ENCODE results near the gene BHMT2.
A peak's percentile ranks its signal among the peaks of the same experiment; 100 is the strongest.

The BHMT2 gene, protein sequence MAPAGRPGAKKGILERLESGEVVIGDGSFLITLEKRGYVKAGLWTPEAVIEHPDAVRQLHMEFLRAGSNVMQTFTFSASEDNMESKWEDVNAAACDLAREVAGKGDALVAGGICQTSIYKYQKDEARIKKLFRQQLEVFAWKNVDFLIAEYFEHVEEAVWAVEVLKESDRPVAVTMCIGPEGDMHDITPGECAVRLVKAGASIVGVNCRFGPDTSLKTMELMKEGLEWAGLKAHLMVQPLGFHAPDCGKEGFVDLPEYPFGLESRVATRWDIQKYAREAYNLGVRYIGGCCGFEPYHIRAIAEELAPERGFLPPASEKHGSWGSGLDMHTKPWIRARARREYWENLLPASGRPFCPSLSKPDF

GRCh38 chr5:79069488-79070349, at the start of gene BHMT2, which contains the start of gene DMGDH:
TSS of gene BHMT2 (plus strand) at chr5:79069767. CDS start at chr5:79069783, 16 bp downstream.
TSS of gene DMGDH (minus strand) at chr5:79069674. CDS start at chr5:79069620, 54 bp downstream.
- no peak within 1 kb of the TSS for H3K4me3 Mint-ChIP-seq
- peak within 1 kb of the TSS; percentile 55 for H3K27ac Mint-ChIP-seq
- peaks cover 4% of the 10 kb centered on the region for H3K36me3 Mint-ChIP-seq (ENCODE audit: low read depth)
- no peak for TF ChIP-seq CTCF (IDR thresholded peaks at IDR 0.05)
- H3K4me1 Mint-ChIP-seq: no peaks in the 10 kb centered on the region
- DNase-seq: no peak
- H3K27me3 Mint-ChIP-seq (ENCODE audit: low read depth, poor library complexity): peaks cover 4% of the 10 kb centered on the region
- peaks cover 21% of the 10 kb centered on the region for H3K9me3 Mint-ChIP-seq

DNA sequence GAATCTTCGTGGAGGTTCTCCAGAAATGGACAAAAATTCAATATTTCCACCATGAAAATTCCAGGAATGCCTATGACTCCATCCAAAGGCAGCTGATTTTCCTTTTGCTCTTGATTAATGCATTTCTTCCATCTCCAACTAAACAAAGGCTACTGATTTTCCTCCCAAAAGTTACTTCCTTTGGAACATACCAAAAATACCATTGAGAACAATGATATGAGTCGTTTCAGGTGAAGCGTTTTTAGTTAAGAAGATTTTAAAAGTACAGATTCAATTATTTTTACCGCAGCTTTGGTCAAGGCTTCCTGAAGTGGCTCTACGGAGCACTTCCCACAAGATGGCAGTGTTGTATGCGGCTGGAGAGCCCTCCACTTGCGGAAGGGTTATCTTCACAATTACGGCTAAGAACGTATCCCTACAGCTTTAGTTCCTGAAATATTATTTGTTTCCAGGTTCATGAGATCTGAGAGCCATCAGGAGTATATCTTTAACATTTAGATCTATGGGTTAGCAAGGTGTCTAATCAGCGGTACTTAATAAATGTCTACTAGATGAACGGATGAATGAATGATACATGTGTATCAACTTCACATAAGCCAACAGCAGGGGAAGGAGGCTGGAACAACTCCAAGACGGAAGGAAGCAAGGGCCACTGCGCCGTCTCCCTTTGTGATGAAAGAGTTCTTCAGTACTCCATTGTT, 48.6 kb upstream of the BHMT2 start:
- Mint-ChIP-seq H3K9me3 (no peaks in the 10 kb centered on the region), H3K36me3 (ENCODE audit: low read depth) (no peaks in the 10 kb centered on the region), H3K27me3 (ENCODE audit: low read depth, poor library complexity) (peaks cover 44% of the 10 kb centered on the region), H3K4me3 (peak overlapping the region; percentile 8), H3K27ac (no peak overlapping the region), H3K4me1 (peaks cover 16% of the 10 kb centered on the region)
- DNase-seq: peak; percentile 63
- peak; percentile 81 for TF ChIP-seq CTCF (IDR thresholded peaks at IDR 0.05)

DNA sequence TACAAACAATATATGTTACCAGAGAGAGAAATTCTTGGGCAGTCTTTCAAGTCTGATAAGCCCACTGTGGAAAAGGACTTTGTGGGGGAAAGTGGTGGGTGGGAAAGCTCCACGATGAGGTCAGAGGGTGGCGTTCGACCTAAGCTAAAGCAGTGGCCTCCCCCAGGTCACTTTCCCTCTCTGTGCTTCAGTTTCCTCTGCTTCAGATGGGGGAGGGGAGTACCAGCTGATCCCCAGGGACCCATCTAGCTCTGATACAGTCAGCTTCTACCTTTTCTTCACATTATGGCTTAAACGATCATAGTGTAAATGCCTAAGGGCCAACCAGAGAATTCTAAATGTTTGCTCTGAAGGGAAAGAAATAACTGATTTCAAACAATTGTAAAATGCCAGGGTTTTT, 47.8 kb upstream of the BHMT2 start:
- Mint-ChIP-seq H3K9me3 (no peaks in the 10 kb centered on the region), H3K27me3 (ENCODE audit: low read depth, poor library complexity) (peaks cover 40% of the 10 kb centered on the region), H3K4me3 (no peak overlapping the region), H3K36me3 (ENCODE audit: low read depth) (no peaks in the 10 kb centered on the region), H3K27ac (no peak overlapping the region), H3K4me1 (peaks cover 16% of the 10 kb centered on the region)
- peak; percentile 23 for DNase-seq
- TF ChIP-seq CTCF (IDR thresholded peaks at IDR 0.05): no peak

DNA sequence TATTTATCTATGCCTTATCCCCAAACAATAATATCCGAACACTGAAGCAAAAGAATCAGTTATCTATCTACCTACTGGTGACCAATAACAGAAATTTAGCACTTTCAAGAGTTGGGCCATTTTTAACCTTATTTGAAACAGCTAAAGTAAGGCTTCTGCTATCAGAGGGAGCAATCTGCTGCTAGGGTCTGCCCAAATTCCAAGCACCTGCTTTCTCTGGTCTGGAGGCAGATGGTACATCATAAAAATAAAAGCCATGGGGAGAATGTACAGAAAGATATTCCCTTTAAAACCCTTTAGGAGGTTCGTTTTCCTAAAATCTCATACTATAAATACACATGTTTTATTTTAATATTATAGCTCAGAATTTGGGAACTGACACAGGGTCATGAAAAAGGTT, 46.8 kb upstream of the BHMT2 start:
- TF ChIP-seq CTCF (IDR thresholded peaks at IDR 0.05): no peak
- no peaks in the 10 kb centered on the region for H3K36me3 Mint-ChIP-seq (ENCODE audit: low read depth)
- peaks cover 40% of the 10 kb centered on the region for H3K27me3 Mint-ChIP-seq (ENCODE audit: low read depth, poor library complexity)
- no peak for DNase-seq
- no peak overlapping the region for H3K27ac Mint-ChIP-seq
- no peaks in the 10 kb centered on the region for H3K9me3 Mint-ChIP-seq
- peaks cover 16% of the 10 kb centered on the region for H3K4me1 Mint-ChIP-seq
- no peak overlapping the region for H3K4me3 Mint-ChIP-seq

DNA sequence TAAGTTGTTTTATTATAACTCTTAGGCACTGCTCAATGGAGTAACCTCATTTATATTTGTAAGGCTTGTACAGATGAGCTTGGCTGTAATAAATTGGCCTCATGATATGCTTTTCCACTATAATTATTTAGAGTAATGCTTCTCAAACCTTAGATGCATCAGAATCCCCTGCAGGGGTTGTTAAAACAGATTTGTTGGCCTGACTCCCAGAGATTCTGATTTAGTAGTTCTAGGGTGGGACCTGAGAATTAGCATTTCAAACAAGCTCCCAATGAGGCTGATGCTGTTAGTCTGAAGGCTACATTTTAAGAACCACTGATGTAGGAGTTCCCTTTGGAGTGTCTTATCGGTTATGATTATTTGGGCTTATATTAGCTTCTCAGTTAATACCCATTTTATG, 46.2 kb upstream of the BHMT2 start:
- no peak overlapping the region for H3K27ac Mint-ChIP-seq
- DNase-seq: no peak
- no peaks in the 10 kb centered on the region for H3K36me3 Mint-ChIP-seq (ENCODE audit: low read depth)
- no peaks in the 10 kb centered on the region for H3K9me3 Mint-ChIP-seq
- peaks cover 37% of the 10 kb centered on the region for H3K27me3 Mint-ChIP-seq (ENCODE audit: low read depth, poor library complexity)
- no peak overlapping the region for H3K4me3 Mint-ChIP-seq
- H3K4me1 Mint-ChIP-seq: peaks cover 16% of the 10 kb centered on the region
- TF ChIP-seq CTCF (IDR thresholded peaks at IDR 0.05): no peak
